GM23338 (cell line): ENCODE measurements around the gene KSR2. TPM values are rescaled to one million over a fixed set of nuclear protein-coding genes. Genes with fewer than 3 reads are reported as not detected.

Experiments used
- ATAC-seq: fragments of 200-7000 bp; cut with Tn5 transposase; 3 replicates; pipeline ENCODE4 v1.9.1; 2020
- DNase-seq: peaks from one replicate; pipeline ENCODE4 v3.0.0-alpha.2; 2015; ENCODE audit warnings: low spot score
- H2AFZ ChIP-seq: fragments of 200-600 bp; sonication (generic); 2 replicates; pipeline ENCODE4 v1.8.0; 2016; ENCODE audit warnings: antibody characterized with exemption, mild to moderate bottlenecking, moderate library complexity
- H3F3A ChIP-seq: fragments of 200-600 bp; sonication (generic); replicated peaks from 2 replicates; pipeline ENCODE4 v1.8.0; 2017; ENCODE audit warnings: antibody characterized with exemption, mixed run types, low read depth
- H3K27ac ChIP-seq: fragments of 200-600 bp; sonication (generic); 2 replicates; pipeline ENCODE4 v1.6.1; 2016; ENCODE audit warnings: low read depth
- H3K27me3 ChIP-seq: fragments of 200-600 bp; sonication (generic); 2 replicates; pipeline ENCODE4 v1.8.0; 2016; ENCODE audit warnings: mild to moderate bottlenecking, mixed run types, moderate library complexity; ENCODE audit not compliant: insufficient read depth
- H3K36me3 ChIP-seq: fragments of 200-600 bp; sonication (generic); 2 replicates; pipeline ENCODE4 v1.8.0; 2016; ENCODE audit warnings: mild to moderate bottlenecking; ENCODE audit not compliant: insufficient read depth
- H3K4me1 ChIP-seq: fragments of 200-600 bp; sonication (generic); 2 replicates; pipeline ENCODE4 v1.8.0; 2016; ENCODE audit warnings: mild to moderate bottlenecking, moderate library complexity; ENCODE audit not compliant: insufficient read depth
- H3K4me2 ChIP-seq: fragments of 200-600 bp; sonication (generic); 2 replicates; pipeline ENCODE4 v1.7.1; 2017; ENCODE audit warnings: mixed run types
- H3K4me3 ChIP-seq: fragments of 200-600 bp; sonication (generic); 2 replicates; pipeline ENCODE4 v1.6.1; 2016; ENCODE audit warnings: mixed run types
- H3K79me2 ChIP-seq: fragments of 200-600 bp; sonication (generic); replicated peaks from 2 replicates; pipeline ENCODE4 v1.8.0; 2017; ENCODE audit warnings: mild to moderate bottlenecking; ENCODE audit not compliant: insufficient read depth
- H3K9me2 ChIP-seq: fragments of 200-600 bp; sonication (generic); 2 replicates; pipeline ENCODE4 v1.8.0; 2017; ENCODE audit not compliant: insufficient read depth
- H4K20me1 ChIP-seq: fragments of 200-600 bp; sonication (generic); replicated peaks from 2 replicates; pipeline ENCODE4 v1.8.0; 2017; ENCODE audit warnings: mild to moderate bottlenecking; ENCODE audit not compliant: insufficient read depth
- H3K27ac Mint-ChIP-seq: 2 replicates; pipeline ENCODE4 v1.8.0; 2020; ENCODE audit warnings: inconsistent platforms, mild to moderate bottlenecking, moderate library complexity, mixed read lengths
- H3K27me3 Mint-ChIP-seq: 3 replicates; pipeline ENCODE4 v1.8.0; 2022; ENCODE audit warnings: low read depth, mild to moderate bottlenecking, moderate library complexity, mixed read lengths, inconsistent platforms; ENCODE audit not compliant: insufficient read depth, poor library complexity
- H3K36me3 Mint-ChIP-seq: 3 replicates; pipeline ENCODE4 v1.8.0; 2021; ENCODE audit warnings: low read depth, mild to moderate bottlenecking, inconsistent platforms, moderate library complexity, mixed read lengths
- H3K4me1 Mint-ChIP-seq: 3 replicates; pipeline ENCODE4 v1.8.0; 2020; ENCODE audit warnings: mild to moderate bottlenecking, inconsistent platforms, mixed read lengths
- H3K4me3 Mint-ChIP-seq: 3 replicates; pipeline ENCODE4 v1.8.0; 2021; ENCODE audit warnings: moderate library complexity, mild to moderate bottlenecking, inconsistent platforms, mixed read lengths
- H3K9me3 Mint-ChIP-seq: 3 replicates; pipeline ENCODE4 v1.8.0; 2020; ENCODE audit warnings: moderate library complexity, mild to moderate bottlenecking, inconsistent platforms, mixed read lengths
- CREB1 ChIP-seq: fragments of 250-450 bp; sonication (Bioruptor Pico); IDR thresholded peaks from 2 replicates; pipeline ENCODE4 v1.5.0; 2020; ENCODE audit warnings: low read depth, mild to moderate bottlenecking, moderate library complexity
- CTCF ChIP-seq, 2 experiments: fragments of 200-600 bp in 1 of 2; sonication (generic) in 1 of 2; conservative IDR thresholded peaks; 2 replicates each; pipeline versions ENCODE4 v1.5.1 to v1.6.1; 2016 to 2017; ENCODE audit warnings: antibody characterized with exemption in 2 of 2, low read depth in 2 of 2, mild to moderate bottlenecking in 2 of 2, moderate library complexity in 1 of 2
- ETS1 ChIP-seq: IDR thresholded peaks from 2 replicates; pipeline ENCODE4 v1.6.1; 2016; ENCODE audit warnings: antibody characterized with exemption
- JUNB ChIP-seq: IDR thresholded peaks from one replicate; pipeline ENCODE4 v1.6.1; 2016; ENCODE audit warnings: antibody characterized with exemption; ENCODE audit not compliant: unreplicated experiment
- POLR2AphosphoS5 ChIP-seq: IDR thresholded peaks from 2 replicates; pipeline ENCODE4 v1.6.1; 2016; ENCODE audit warnings: antibody characterized with exemption, low read depth
- REST ChIP-seq: IDR thresholded peaks from one replicate; pipeline ENCODE4 v1.6.1; 2018; ENCODE audit warnings: antibody characterized with exemption; ENCODE audit not compliant: unreplicated experiment
- ZNF114 ChIP-seq: fragments of 250-450 bp; sonication (Bioruptor Pico); IDR thresholded peaks from 2 replicates; pipeline ENCODE4 v1.5.0; 2020; ENCODE audit warnings: mild to moderate bottlenecking, moderate library complexity
- ZNF331 ChIP-seq: fragments of 250-450 bp; sonication (Bioruptor Pico); IDR thresholded peaks from 2 replicates; pipeline ENCODE4 v1.5.0; 2020; ENCODE audit warnings: low read depth, mild to moderate bottlenecking, moderate library complexity
- ZNF462 ChIP-seq: fragments of 250-450 bp; sonication (Bioruptor Pico); IDR thresholded peaks from 2 replicates; pipeline ENCODE4 v1.5.0; 2020; ENCODE audit warnings: mild to moderate bottlenecking, moderate library complexity
- polyA plus RNA-seq: library from polyadenylated mRNA; unstranded; fragments of >200 nt; fragmentation: Nextera tagmentation; extraction: Ambion mirVana; gene quantifications from 2 replicates; pipeline ENCODE4 v1.2.1, GENCODE V29; 2016
- total RNA-seq: library from RNA; depleted of rRNA; stranded (reverse); fragments of >200 nt; shearing (Covaris generic); gene quantifications from 2 replicates; pipeline ENCODE4 v1.2.3, GENCODE V29; 2014

KSR2 gene
- total and polyA plus RNA-seq, 2 experiments from 2014 or later: 1.1 to 2.7 TPM

GRCh38 chr12:117661471-117661870, 307.3 kb downstream of the KSR2 start:
- Histone ChIP-seq H3F3A (no peaks in the 10 kb centered on the region), H2AFZ (no peak overlapping the region), H3K27ac (no peak overlapping the region), H3K4me3 (no peak overlapping the region), H3K79me2 (no peaks in the 10 kb centered on the region), H3K27me3 (no peaks in the 10 kb centered on the region), H3K36me3 (no peaks in the 10 kb centered on the region), H3K4me1 (no peaks in the 10 kb centered on the region), H4K20me1 (no peaks in the 10 kb centered on the region), H3K4me2 (no peak overlapping the region), H3K9me2 (no peaks in the 10 kb centered on the region)
- H3K27ac Mint-ChIP-seq: no peak overlapping the region
- no peaks in the 10 kb centered on the region for H3K36me3 Mint-ChIP-seq
- TF ChIP-seq ZNF114 (no peak), ZNF331 (CRISPR knock-in tag) (no peak), ETS1 (no peak), CREB1 (no peak), JUNB (no peak), POLR2AphosphoS5 (no peak), REST (no peak), CTCF (conservative IDR thresholded peaks at IDR 0.05; ENCODE audit: low read depth in 2 of 2) (no peak), ZNF462 (CRISPR knock-in tag) (no peak)
- DNase-seq: no peak
- no peak overlapping the region for H3K4me3 Mint-ChIP-seq
- peaks cover 3% of the 10 kb centered on the region for H3K27me3 Mint-ChIP-seq
- H3K4me1 Mint-ChIP-seq: no peaks in the 10 kb centered on the region
- ATAC-seq: no peak
- H3K9me3 Mint-ChIP-seq: no peaks in the 10 kb centered on the region
